Astrocyte (in vitro differentiated cells and primary cell): ENCODE results near the gene HES5. TPM values are rescaled to one million over a fixed set of nuclear protein-coding genes. Genes with fewer than 3 reads are reported as not detected.

ENCODE experiments used
- DNase-seq: peaks from one replicate; pipeline ENCODE4 v3.0.0-alpha.2; 2010; ENCODE audit warnings: low read depth
- FAIRE-seq: peaks from 2 replicates; lab custom pipeline; 2011; peaks lifted over from hg19 to GRCh38; lab: Jason Lieb, UNC
- H2AFZ ChIP-seq: 2 replicates; pipeline ENCODE4 v1.6.0; 2012; ENCODE audit warnings: low read depth, low read length, inconsistent platforms
- H3K27ac ChIP-seq: 2 replicates; pipeline ENCODE4 v1.5.1; 2011; ENCODE audit warnings: low read depth, low read length, inconsistent platforms
- H3K27me3 ChIP-seq: 2 replicates; pipeline ENCODE4 v1.6.0; 2011; ENCODE audit warnings: low read length, inconsistent platforms; ENCODE audit not compliant: insufficient read depth
- H3K36me3 ChIP-seq: 2 replicates; pipeline ENCODE4 v1.5.1; 2011; ENCODE audit warnings: low read length, inconsistent platforms; ENCODE audit not compliant: insufficient read depth
- H3K4me1 ChIP-seq: 2 replicates; pipeline ENCODE4 v1.5.1; 2011; ENCODE audit warnings: low read length, inconsistent platforms; ENCODE audit not compliant: insufficient read depth
- H3K4me2 ChIP-seq: 2 replicates; pipeline ENCODE4 v1.6.0; 2012; ENCODE audit warnings: low read length, inconsistent platforms
- H3K4me3 ChIP-seq: 2 replicates; pipeline ENCODE4 v1.5.1; 2011; ENCODE audit warnings: low read depth, mild to moderate bottlenecking, low read length, inconsistent platforms; ENCODE audit not compliant: insufficient read depth
- H3K79me2 ChIP-seq: 2 replicates; pipeline ENCODE4 v1.6.0; 2012; ENCODE audit warnings: mild to moderate bottlenecking, low read length, inconsistent platforms; ENCODE audit not compliant: insufficient read depth
- H3K9ac ChIP-seq: 2 replicates; pipeline ENCODE4 v1.6.0; 2012; ENCODE audit warnings: mild to moderate bottlenecking, low read length, inconsistent platforms
- H3K9me3 ChIP-seq: 2 replicates; pipeline ENCODE4 v1.5.1; 2012; ENCODE audit warnings: low read depth, mild to moderate bottlenecking, low read length, inconsistent platforms; ENCODE audit not compliant: insufficient read depth
- H4K20me1 ChIP-seq: 2 replicates; pipeline ENCODE4 v1.6.0; 2012; ENCODE audit warnings: low read length, inconsistent platforms; ENCODE audit not compliant: insufficient read depth
- H3K27ac Mint-ChIP-seq: one replicate; pipeline ENCODE4 v1.8.0; 2021; ENCODE audit warnings: mild to moderate bottlenecking, mixed read lengths; ENCODE audit not compliant: unreplicated experiment
- H3K27me3 Mint-ChIP-seq: one replicate; pipeline ENCODE4 v1.8.0; 2021; ENCODE audit warnings: low read depth, mixed read lengths; ENCODE audit not compliant: unreplicated experiment
- H3K36me3 Mint-ChIP-seq: one replicate; pipeline ENCODE4 v1.8.0; 2021; ENCODE audit warnings: low read depth, mixed read lengths; ENCODE audit not compliant: unreplicated experiment
- H3K4me1 Mint-ChIP-seq: one replicate; pipeline ENCODE4 v1.8.0; 2021; ENCODE audit warnings: low read depth, mixed read lengths; ENCODE audit not compliant: unreplicated experiment
- H3K4me3 Mint-ChIP-seq: one replicate; pipeline ENCODE4 v1.8.0; 2021; ENCODE audit warnings: mild to moderate bottlenecking, moderate library complexity, mixed read lengths; ENCODE audit not compliant: unreplicated experiment
- H3K9me3 Mint-ChIP-seq: one replicate; pipeline ENCODE4 v1.8.0; 2021; ENCODE audit warnings: mild to moderate bottlenecking, mixed read lengths; ENCODE audit not compliant: unreplicated experiment
- EZH2 ChIP-seq: IDR thresholded peaks from 2 replicates; pipeline ENCODE4 v1.6.1; 2012; ENCODE audit warnings: mild to moderate bottlenecking, low read length, inconsistent platforms; ENCODE audit not compliant: insufficient read depth
- total RNA-seq: library from RNA; stranded (reverse); gene quantifications from 2 replicates; pipeline ENCODE4 v1.2.1, GENCODE V29; 2021
- TF ChIP-seq, protein P1 (sequence below): IDR thresholded peaks from 2 replicates; pipeline ENCODE4 v1.5.1; 2011; ENCODE audit warnings: low read depth, mild to moderate bottlenecking, inconsistent platforms, low read length, moderate library complexity; ENCODE audit not compliant: insufficient read depth

The HES5 gene
- total RNA-seq, 1 donor from 2014 or later: not detected

DNA sequence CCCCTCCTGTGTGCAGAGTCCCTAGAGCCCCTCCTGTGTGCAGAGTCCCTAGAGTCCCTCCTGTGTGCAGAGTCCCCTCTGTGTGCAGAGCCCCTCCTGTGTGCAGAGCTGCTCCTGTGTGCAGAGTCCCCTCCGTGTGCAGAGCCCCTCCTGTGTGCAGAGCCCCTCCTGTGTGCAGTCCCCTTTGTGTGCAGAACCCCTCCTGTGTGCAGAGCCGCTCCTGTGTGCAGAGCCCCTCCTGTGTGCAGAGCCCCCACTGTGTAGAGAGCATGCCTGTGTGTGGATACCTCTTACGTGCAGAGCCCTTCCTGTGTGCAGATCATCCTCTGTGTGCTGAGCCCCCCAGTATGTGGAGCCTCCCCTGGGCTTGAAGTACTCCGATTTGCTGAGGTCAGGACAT is 8.3 kb upstream of the HES5 start:
- H3K4me3 Mint-ChIP-seq: no peak overlapping the region
- Histone ChIP-seq H3K9ac (no peak overlapping the region), H3K4me3 (no peak overlapping the region), H3K9me3 (no peaks in the 10 kb centered on the region), H3K79me2 (no peaks in the 10 kb centered on the region), H3K27ac (no peak overlapping the region), H4K20me1 (no peaks in the 10 kb centered on the region), H3K4me2 (no peak overlapping the region), H3K4me1 (peaks cover 28% of the 10 kb centered on the region), H3K36me3 (no peaks in the 10 kb centered on the region), H3K27me3 (peaks cover 2% of the 10 kb centered on the region), H2AFZ (no peak overlapping the region)
- DNase-seq (no peak), FAIRE-seq (no peak)
- no peak for TF ChIP-seq EZH2
- TF ChIP-seq, protein P1, sequence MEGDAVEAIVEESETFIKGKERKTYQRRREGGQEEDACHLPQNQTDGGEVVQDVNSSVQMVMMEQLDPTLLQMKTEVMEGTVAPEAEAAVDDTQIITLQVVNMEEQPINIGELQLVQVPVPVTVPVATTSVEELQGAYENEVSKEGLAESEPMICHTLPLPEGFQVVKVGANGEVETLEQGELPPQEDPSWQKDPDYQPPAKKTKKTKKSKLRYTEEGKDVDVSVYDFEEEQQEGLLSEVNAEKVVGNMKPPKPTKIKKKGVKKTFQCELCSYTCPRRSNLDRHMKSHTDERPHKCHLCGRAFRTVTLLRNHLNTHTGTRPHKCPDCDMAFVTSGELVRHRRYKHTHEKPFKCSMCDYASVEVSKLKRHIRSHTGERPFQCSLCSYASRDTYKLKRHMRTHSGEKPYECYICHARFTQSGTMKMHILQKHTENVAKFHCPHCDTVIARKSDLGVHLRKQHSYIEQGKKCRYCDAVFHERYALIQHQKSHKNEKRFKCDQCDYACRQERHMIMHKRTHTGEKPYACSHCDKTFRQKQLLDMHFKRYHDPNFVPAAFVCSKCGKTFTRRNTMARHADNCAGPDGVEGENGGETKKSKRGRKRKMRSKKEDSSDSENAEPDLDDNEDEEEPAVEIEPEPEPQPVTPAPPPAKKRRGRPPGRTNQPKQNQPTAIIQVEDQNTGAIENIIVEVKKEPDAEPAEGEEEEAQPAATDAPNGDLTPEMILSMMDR: no peak
- H3K36me3 Mint-ChIP-seq: no peaks in the 10 kb centered on the region
- H3K4me1 Mint-ChIP-seq: peaks cover 10% of the 10 kb centered on the region
- H3K27me3 Mint-ChIP-seq: peaks cover 30% of the 10 kb centered on the region
- H3K27ac Mint-ChIP-seq: no peak overlapping the region
- no peaks in the 10 kb centered on the region for H3K9me3 Mint-ChIP-seq

DNA sequence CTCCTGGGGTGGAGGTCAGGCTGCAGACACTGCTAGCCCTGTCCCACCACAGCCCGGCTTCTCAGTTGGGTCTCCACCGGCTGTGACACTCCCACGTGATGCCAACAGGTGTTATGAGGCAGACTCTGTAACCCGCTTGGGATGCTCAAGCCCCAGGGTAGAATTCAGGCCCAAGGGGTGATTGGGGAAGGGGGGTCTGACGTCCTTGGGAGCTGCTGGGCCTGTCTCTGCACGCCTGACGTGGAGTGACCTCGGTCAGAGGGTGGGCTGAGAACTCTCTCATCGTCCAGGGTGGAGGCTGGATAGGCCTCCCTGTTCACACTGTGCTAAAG is 7.7 kb upstream of the HES5 start:
- Histone ChIP-seq H3K36me3 (no peaks in the 10 kb centered on the region), H4K20me1 (no peaks in the 10 kb centered on the region), H2AFZ (no peak overlapping the region), H3K9ac (no peak overlapping the region), H3K4me2 (no peak overlapping the region), H3K4me3 (no peak overlapping the region), H3K9me3 (no peaks in the 10 kb centered on the region), H3K4me1 (peaks cover 33% of the 10 kb centered on the region), H3K27ac (no peak overlapping the region), H3K79me2 (no peaks in the 10 kb centered on the region), H3K27me3 (peaks cover 2% of the 10 kb centered on the region)
- no peaks in the 10 kb centered on the region for H3K9me3 Mint-ChIP-seq
- FAIRE-seq (no peak), DNase-seq (no peak)
- no peaks in the 10 kb centered on the region for H3K36me3 Mint-ChIP-seq
- no peak overlapping the region for H3K4me3 Mint-ChIP-seq
- peaks cover 36% of the 10 kb centered on the region for H3K27me3 Mint-ChIP-seq
- H3K4me1 Mint-ChIP-seq: peaks cover 10% of the 10 kb centered on the region
- H3K27ac Mint-ChIP-seq: no peak overlapping the region
- TF ChIP-seq, protein P1: no peak
- no peak for TF ChIP-seq EZH2

DNA sequence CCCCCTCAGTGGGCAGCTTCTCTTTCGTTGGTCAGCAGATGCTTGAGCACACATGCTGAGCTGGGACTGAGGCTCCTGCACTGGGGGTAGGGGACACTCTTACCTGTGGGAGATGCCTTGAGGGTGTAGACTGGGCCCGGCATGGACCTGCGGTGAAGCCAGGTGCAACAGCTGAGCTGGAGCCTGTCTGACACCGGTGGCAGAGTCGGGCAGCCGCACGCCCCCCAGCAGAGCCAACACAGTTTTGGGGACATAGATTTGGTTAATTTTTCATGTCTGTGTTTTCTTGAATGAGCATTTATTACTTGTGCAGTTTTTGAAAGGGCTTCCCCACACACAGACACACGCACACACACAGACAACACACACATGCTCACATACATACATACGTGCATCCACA is 5.9 kb upstream of the HES5 start:
- Mint-ChIP-seq H3K27ac (no peak overlapping the region), H3K4me3 (no peak overlapping the region), H3K4me1 (peaks cover 10% of the 10 kb centered on the region), H3K36me3 (no peaks in the 10 kb centered on the region), H3K9me3 (no peaks in the 10 kb centered on the region), H3K27me3 (peaks cover 44% of the 10 kb centered on the region)
- Histone ChIP-seq H2AFZ (no peak overlapping the region), H3K36me3 (no peaks in the 10 kb centered on the region), H3K9me3 (no peaks in the 10 kb centered on the region), H3K79me2 (no peaks in the 10 kb centered on the region), H4K20me1 (no peaks in the 10 kb centered on the region), H3K27me3 (peaks cover 5% of the 10 kb centered on the region), H3K4me1 (peaks cover 34% of the 10 kb centered on the region), H3K27ac (no peak overlapping the region), H3K4me3 (no peak overlapping the region), H3K9ac (no peak overlapping the region), H3K4me2 (no peak overlapping the region)
- FAIRE-seq (no peak), DNase-seq (no peak)
- no peak for TF ChIP-seq EZH2
- TF ChIP-seq, protein P1: no peak
